ENCODE results near the gene TENT5C.

GRCh38 chr1:117634631-117635030 lies 28.8 kb downstream of the TENT5C start:
- TF ChIP-seq KLF8 (tag by site-specific recombination; IDR thresholded peaks at IDR 0.05) (no peak), ZSCAN18 (tag by site-specific recombination; IDR thresholded peaks at IDR 0.05) (no peak)

Data from HEK293 (cell line).